Dedifferentiated amniotic fluid mesenchymal stem cell (primary cell): ENCODE data around the gene BOC.

Source experiments
- DNase-seq: peaks from one replicate; pipeline ENCODE4 v3.0.0-alpha.2; 2016; ENCODE audit errors: extremely low spot score

BOC gene

DNA sequence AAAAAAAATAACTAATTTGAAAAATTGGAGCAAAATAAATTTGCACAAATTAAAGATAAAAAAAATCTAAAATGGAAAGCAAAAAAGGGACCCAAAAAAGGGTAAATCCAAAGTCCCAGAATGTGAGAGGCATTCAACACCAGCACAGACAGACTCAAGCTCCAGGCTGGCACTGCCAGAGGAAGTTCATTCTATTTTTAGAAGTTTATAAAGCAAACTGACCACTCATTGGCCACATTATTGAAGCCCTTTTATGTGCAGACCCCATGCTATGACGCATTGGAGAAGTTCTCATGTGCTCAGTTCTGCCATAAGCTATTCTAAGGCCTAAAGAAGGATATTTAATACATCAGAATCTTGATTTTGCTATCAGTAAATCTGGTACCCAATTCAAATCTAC lies 17.6 kb upstream of the BOC start:
- DNase-seq = no peak

DNA sequence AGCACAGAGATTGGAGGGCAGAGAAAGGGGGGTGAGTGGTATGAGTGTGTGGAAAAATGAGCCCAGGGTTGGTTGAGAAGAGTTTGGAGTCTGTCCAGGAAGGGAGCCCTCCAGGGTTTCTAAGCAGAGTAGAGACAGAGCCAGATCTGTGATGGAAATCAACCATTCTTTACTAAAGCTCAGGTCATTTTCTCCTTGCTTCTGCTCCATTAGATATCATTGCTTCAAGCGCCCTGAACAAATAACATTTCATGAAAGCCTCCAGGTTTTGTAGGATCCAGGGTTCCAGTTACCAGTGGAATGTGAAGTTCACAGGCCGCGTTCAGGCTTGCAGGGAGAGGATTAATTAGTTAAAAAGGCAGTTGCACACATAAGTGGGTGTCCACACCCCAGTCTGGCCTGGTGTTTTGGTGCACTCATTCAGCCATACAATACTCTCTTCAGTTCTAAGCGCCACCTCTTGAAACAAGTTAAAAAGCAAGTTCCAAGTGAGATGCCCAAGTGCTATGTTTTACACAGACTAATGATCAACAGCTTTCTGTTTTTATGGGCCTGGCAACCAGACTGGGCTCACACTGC lies 16.4 kb upstream of the BOC start:
- DNase-seq = peak; percentile 24

DNA sequence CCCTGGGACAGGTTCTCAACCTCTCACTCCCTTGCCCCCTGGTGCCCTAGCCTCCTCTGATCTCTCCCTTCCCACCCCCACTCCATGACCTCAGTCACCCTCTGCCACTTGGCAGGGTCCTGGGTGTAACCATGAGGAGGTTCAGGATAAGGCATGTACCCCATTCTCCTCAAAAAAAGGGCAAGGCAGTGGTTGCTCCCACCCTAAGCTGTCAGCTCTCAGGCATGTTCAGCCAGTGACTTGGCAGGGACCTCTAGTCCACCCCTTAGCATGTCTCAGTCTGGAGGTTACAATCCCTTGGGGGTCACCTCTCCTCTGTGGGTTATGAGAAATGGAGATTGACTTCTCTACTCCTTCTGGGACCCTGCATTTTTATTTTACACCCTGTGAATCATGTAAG lies 11.0 kb upstream of the BOC start:
- DNase-seq = no peak

DNA sequence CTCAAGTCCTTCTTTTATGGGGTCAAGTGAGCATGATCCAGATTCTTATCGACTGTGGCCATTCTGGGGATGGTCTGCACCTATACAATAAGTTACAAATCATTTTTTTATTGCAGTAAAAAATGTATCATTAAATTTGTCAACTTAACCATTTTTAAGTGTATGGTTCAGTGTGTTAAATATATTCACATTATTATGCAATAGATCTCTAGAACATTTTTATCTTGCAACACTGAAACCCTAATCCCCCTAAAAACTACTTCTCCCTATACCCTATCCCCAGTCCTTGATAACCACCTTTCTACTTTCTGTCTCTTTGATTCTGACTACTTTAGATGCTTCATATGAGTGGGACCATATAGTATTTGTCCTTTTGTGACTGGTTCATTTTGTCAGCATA lies 10.4 kb upstream of the BOC start:
- no peak for DNase-seq

DNA sequence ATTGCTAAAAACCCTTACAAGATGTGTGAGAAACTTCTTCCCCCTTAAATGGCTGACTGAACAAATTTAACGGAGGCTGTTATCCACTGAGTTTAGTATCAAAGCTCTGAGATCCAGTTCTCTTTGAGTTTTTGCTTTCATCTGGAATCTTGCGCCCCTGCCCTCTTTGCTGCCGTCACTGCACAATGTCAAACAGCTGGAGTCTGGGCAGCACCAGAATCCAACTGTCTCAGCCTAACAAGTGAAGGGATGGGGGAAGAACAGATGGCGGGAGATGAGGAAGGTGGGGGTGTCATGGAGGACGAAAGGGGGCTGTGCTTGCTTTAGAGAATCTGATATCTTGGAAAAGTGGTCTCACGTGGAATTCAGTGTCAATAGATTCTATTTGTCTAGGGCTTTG lies 7.0 kb upstream of the BOC start:
- no peak for DNase-seq

DNA sequence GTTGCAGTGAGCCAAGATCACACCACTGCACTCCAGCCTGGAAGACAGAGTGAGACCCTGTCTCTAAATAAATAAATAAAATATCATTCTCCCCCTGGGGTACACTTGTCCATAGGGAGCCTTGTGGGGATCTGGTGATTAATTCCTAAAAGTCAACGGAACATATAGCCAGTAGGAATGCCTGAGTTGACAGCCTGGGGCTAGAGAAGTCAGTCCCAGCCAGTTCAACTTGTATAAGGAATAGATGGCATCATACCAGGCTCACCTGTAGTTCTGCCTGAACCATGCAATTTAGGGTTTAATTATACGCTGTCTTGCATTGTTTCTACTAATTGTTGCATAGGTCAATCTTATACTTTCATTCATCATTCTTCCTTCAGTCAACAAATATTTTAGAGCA lies 5.9 kb upstream of the BOC start:
- no peak for DNase-seq

DNA sequence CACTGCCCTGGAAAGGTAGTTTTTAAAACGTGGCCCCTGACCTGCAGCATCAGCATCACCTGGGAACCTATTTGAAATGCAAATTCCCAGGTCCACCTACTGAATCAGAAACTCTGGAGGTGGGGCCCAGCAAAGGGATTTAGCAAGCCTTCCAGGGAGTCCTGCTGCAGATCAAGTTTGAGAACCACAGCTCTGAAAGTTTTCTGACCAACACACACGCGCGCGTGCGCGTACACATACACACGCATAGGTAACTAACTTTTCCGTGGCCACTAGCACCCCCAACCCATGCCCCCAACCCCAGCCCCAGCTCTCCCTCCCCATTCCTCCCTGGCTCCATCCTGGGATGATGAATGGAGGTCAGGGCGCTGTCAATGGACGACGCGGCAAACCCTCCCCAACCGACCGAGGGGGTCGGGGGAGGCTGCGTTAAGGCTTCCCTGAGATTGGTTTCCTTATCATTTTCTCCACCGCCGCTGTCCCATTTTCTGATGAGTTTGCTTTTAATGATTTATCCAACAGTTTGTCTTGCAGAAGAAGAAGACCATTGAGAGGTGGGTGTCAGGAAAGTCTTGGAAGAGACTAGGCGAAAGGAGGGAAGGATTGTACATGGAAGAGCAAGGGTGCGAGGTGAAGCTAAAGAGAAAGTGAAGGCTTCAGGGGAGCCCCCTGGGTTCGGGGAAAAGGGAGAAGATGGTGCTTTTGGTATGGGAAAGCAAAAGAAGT lies 590 bp upstream of the BOC start:
- DNase-seq = no peak

DNA sequence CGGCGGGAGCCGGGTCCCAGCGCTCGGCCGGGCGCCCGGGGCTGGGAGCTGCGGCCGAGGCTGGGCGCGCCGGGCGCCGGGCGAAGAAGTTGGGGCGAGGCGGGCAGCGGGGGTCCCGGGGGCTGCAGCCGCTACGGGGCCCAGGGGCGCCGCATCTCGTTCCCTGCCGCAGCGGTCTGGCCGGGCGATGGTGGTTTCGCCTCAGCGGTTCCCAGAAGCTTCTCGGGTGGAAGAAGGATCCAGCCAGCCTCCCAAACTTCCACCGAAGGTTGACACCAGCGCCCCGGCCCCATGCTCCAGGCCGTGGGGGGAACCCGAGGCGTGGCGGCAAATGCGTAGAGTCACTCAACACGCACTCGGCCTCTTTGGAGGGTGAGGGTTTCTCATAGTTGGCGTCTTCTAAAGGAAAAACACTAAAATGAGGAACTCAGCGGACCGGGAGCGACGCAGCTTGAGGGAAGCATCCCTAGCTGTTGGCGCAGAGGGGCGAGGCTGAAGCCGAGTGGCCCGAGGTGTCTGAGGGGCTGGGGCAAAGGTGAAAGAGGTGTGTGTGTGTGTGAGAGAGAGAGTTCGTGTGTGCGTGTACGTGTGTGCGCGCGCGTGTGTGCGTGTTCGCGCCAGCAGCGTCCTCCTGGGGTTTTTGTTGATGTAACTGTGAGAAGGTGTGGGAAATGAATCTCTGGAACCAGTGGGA lies 940 bp downstream of the BOC start:
- DNase-seq = peak; percentile 20

DNA sequence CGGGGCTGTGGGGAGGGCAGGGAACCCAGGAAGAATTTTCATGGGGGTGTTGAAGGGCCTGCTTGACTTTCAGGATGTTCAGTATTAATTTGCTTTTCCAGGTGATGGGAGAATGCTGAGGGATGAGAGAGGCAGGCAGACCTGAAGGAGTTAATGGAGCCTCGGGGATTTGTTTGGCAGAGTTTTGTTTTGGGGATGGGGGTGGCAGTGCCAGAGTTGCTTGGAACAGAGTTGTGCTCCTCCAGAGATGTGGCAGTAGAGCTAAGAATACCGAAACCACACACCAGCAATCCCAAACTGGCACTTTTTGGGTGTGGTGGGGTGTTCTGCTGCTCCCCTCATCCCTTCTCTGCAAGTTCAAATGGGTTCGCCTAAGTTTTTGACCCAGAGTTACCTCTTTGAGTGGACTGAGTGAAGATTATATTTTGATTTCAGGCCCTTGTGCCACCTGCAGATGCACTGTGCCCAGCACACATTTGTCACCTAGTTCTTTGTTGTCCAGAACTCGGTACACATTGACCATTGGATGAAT lies 1.6 kb downstream of the BOC start:
- DNase-seq = no peak

DNA sequence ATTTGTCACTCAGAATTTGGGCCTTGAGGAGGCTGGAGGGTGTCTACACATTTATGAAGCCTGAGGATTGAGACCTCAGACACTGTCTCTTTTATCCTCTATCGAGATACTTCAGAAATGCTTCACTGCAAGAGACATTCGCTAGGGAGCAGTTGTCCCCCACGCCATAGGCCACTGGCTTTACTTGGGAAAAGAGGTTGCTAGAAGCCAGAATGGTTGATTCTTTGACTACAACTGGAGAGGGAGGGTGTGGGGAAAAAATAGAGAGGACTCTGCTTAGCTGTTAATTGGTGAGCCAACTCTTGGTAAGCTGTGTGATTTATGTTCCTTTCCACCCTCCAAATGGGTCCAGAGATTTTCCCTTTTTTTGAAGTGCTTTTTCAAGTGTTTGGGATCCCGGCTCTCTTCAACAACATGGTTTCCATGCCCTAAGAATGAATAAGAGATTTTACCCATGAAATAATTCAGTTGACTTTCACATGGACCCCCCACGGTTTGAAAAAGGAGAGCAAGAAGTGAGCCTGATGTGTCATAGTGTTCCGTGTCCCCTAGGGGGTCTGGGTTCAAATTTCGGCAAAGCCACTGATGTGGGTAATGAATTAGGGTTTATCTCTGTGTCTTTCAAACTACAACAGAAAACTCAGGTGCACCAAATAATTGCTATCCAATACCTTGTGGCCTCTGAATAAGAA lies 2.7 kb downstream of the BOC start:
- no peak for DNase-seq

DNA sequence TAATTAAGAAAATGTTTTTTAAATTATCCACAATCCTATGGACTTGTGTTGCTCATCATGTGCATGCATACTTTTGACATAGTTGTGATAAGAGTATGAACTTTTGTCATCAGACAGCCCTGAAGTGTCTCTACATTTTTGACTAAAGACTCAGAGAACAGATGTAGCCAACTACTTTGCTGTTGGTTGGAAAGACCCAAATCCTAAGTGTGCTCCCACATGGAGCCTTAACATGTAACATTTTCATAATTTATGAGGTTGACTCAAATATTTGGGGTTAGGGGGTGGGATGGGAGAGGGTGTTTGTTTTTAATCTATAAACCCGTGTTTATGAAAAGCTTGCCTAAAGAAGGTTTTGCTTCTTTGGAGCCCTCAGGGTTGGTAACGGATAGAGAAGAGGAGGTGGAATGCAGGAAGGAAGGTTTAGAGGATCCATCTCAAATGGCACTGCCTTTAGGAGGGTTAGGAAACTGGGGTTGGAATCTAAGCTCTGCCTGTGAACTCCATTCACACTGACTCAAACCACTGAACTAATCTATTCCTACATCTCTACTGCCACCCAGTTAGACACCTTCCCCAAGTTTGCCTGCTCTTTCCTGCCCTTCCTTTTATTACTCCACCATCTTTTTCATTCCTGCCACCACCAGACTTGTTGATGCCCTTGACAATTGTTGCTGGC lies 3.7 kb downstream of the BOC start:
- DNase-seq = peak; percentile 22

DNA sequence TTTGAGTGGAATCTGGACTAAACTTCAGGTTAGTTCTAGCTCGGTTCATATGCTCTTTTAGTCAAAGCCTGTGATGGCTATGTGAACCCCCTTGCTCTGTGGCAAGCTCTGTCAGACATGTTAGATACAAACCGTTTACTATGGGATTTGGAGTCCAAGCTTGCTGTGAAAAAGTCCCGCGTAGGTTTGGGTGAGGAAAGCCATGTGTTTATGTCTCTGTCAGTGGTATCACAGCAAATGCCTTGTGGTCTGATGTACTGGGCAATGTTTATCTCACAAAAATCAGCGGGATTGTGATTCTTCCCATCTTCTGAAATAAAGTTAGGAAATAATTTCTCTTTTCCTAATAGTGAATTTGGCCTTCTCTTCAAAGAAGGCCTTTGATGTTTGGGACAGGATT lies 5.0 kb downstream of the BOC start:
- no peak for DNase-seq

DNA sequence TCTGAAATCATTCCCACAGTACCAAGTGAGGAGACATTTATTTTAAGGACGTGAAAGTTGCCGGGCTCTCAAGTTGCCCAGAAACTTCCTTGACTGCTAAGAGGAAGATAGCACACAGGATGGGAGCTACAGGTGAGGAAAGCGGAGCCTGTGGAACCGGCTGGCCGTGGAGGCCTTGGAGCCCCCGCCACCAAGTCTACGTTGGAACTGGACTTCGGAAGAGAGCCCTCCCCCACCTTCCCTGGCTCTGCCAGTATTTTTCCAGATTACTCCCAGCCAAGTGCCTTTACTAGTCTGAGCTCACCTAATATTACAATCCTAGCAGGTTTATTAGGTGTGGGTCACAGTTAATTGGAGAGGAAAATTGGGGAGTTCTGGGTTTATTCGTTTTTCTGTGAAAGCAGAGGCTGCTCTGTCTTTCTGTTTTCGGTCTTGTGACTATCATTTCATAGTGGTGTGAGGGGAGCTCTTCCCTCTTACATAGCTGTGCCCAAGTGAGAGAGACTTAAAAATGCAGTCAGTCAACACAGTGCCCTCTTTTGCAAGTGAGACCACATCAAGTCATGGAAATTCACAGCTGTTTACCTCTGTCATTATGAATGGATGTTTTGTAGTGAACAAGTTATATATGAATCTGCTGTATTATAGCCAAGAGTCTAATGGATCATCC lies 6.8 kb downstream of the BOC start:
- DNase-seq = no peak

DNA sequence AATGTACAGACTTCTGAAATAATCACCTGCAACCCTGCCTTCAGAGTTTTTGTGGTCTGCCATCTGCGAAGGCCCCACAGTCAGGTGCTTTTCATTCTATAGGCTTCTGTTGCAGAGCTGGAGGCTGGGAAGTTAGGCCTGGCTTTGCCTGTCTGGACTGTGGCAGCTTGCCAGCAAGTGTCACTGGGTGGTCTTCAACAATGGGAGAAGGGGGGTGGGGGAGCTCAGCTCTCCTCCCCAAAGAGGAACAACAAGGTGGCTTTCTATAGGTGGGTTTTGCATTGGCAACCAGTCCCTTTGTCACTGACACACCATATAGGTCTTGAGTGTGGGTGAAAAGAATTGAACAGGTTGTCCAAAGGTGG lies 7.3 kb downstream of the BOC start:
- DNase-seq = no peak

DNA sequence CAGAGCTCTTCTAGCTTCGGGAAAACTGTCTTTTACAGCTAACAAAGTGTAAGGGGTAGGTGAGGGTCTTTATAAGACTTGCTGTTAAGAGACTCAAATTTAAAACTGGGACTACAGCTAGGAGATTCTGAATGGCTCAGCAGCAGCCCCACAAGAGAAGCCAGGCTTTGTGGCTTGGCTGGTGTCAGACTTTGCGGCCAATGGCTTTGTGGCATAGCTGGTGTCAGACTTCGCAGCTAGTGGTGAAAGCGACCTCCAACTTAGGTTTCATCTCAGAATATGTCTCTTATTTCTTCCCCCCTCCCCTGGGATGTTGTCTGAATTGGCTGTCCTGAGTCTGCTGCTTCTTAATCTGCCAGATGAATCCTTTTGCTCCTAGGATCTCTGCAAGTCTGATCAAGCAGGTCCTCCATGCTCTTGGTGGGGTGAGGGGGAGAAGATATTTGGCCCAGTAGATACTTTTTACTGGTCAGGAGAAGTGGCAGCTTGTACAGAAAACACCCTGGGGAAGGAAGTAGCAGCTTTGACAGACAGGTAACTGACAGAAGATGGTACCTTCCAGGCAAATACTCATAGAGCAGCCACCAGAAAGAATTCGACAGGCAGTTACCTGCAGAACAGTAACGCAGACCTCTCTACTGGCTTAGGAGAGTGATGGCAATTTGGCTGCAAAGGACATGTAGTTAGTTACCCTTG lies 8.4 kb downstream of the BOC start:
- no peak for DNase-seq

DNA sequence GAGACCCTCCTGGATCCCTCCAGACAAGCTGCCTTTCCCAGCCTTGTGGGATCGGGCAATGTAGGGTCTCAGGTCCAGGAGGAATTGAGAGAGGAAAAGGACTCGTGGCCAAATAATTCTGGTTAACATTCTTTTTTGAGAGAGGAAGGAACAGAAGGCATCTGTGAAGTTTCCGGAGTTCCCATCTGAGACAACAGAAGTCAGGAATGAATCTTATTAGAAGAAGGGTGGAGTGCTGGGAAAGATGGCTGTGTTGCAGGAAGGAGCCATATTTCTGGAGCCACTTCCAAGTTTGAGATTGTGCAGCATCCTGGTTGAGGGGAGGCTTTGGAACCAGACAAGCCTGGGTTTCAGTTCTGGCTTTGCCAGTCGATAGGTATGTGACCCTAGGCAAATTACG lies 9.4 kb downstream of the BOC start:
- no peak for DNase-seq

DNA sequence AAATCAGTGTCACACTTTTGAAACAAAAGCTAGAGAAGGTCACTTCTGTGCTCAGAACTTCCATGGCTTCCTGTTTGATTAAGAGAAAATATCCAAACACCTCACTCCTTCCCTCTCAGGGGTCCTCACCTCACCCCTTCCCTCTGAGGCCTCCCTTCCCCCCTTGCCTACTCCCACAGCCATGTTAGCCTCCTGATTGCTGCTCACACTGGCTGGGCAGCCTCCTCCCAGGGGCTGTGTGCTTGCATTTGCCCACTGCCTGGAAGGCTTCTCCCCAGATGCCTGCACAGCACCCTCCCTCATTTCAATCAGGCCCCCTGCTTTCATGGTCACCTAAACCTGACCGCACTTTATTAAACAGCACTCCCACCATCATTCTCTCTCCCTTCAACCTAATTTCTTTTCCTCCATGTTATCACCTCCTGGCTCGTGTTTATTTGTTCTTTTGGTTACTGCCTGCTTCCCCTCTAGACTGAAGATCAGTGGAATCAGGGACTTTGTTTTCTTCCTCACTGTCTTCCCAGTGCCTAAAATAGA lies 10.4 kb downstream of the BOC start:
- no peak for DNase-seq

DNA sequence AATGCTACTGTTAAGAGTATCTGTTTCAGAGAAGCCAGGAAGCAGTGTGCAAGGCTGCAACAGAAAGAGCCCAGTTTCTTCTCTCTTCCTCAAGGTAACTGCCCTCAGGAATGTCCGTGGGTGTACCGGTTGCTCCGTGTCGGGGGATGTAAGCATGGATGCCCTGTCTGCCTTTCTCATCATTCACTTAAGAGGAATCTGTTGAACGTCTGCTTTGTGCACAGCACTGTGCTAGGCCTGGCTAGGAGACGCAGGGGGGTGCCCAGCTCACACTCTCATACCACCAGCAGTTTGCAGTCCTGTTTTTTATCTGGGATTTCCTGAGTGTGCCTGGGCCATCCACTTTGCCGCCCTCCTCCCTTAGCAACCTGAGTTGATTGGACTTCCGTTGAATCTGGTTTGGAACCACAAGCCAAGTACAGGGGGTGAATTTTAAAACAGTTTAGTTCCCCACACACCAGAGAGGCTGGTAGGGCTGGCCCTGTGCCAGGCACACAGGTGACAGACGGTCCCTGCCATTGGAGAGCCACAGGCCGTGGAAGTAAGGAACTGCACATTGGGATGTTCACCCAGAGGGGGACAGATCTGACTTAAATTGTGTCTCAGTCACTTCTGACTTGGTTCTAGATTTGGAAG lies 11.2 kb downstream of the BOC start:
- no peak for DNase-seq

DNA sequence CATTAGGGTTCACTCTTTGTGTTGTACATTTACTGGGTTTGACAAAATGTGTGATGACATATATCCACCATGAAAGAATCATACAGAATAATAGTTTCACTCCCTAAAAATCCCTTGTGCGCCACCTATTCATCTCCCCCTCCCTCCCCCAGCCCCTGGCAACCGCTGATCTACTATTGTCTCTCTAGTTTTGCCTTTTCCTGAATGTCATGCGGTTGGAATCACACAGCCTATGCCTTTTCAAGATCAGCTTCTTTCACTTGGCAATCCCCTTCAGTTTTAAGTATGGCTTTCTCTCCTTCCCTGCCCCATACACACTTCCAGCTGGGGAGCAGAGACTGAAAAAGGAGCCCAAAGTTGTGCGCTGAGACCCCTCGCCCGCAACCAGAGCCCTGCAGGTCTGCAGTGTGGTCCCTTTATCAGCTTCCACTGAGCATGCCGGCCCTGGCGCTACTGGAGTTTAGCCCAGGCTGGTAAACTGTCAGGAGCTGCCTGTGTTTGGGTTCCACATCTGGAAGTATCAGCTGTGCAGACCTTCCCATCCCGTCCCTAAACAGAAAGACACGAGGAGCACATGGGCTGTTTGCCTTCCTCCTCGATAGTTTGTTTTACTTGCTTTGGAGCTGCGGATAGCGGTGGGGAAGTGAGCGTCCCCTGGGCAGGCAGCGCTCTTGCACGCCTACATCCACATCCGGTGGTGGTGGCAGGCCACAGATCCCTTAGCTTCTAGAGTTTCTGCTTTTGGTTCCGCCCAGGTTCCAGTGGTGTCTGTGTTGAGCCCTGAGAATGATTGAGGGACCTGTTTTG lies 12.3 kb downstream of the BOC start:
- no peak for DNase-seq
